HFF-Myc (cell line): Measurements from ENCODE around the gene TBL1Y.

Experiments used
- DNase-seq: peaks from one replicate; pipeline ENCODE4 v3.0.0-alpha.2; 2011; ENCODE audit warnings: low read depth; ENCODE audit errors: extremely low read depth
- H3K4me3 ChIP-seq: replicated peaks from 2 replicates; pipeline ENCODE4 v1.5.1; 2011; ENCODE audit warnings: low read depth, mild to moderate bottlenecking, control low read depth, low read length
- CTCF ChIP-seq: IDR thresholded peaks from 2 replicates; pipeline ENCODE4 v1.5.1; 2012; ENCODE audit warnings: mild to moderate bottlenecking, low read depth, low read length, control low read depth; ENCODE audit errors: missing control alignments

Gene TBL1Y

GRCh38 chrY:7008578-7009355 lies 98.3 kb downstream of the TBL1Y start:
- no peak for TF ChIP-seq CTCF
- no peak overlapping the region for H3K4me3 ChIP-seq
- DNase-seq: no peak

GRCh38 chrY:7013051-7013450 lies 102.6 kb downstream of the TBL1Y start:
- DNase-seq: no peak
- TF ChIP-seq CTCF: no peak
- no peak overlapping the region for H3K4me3 ChIP-seq

DNA sequence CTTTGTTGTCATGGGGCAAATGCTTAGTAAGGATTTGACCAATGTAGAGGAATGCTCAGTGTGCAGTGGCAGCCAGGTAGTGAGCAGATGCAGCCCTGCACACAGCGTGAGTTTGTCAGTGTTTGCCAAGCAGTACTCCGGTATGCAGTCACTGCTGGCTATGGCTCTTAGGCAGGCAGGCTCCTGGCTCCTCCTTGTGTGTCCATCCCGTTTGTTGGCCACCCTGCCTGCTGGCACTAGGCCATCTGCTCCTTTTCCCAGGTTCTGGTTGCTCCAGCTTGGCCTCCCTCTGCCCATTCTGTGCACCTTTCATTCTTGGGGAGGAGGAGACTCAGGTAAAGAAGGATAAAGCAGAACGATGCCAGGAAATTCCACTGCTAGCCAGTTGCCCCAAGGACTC lies 106.0 kb downstream of the TBL1Y start:
- no peak for TF ChIP-seq CTCF
- DNase-seq: no peak
- no peak overlapping the region for H3K4me3 ChIP-seq

GRCh38 chrY:7017244-7018080 lies 107.0 kb downstream of the TBL1Y start:
- no peak for DNase-seq
- no peak for TF ChIP-seq CTCF
- H3K4me3 ChIP-seq: no peak overlapping the region

DNA sequence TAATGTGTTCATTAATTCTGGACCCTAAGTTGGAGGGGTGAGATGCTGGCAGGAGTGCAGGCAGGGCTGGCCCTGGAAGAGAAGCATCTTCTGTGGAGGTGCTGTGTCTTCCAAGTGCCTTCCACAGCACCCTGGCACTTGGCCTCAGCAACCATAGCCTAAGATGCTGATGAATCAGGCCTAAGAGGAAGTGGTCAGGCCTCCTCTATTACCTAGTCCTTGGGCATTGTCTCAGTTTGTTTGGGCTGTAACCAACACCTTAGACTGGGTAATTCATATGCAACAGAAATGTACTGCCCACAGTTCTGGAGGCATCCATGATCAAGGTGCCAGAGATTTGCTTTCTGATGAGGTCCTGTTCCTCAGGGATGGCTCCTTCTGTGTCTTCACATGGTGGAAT lies 128.5 kb downstream of the TBL1Y start:
- TF ChIP-seq CTCF: no peak
- no peak for DNase-seq
- H3K4me3 ChIP-seq: no peak overlapping the region

DNA sequence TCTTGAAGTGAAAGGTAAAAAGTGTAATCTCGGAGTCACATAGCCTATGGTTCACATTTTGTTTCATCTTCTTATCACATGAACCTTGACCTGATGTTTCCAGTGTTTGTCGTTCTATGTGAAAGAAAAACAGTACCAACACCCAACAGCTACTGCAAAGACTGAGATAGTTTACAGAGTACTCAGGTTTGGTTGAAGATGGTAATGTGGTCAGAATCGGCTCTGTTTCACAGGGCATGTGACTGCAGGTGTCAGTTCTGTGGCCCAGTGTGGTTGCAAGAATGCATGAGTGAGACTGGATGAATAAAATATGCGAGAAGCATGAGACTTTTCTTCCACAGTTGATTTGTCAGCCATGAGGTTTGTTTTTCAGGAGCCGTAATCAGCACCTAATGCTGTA lies 130.2 kb downstream of the TBL1Y start:
- H3K4me3 ChIP-seq: no peak overlapping the region
- no peak for DNase-seq
- no peak for TF ChIP-seq CTCF
